Measurements from ENCODE around the gene TBC1D14.

DNA sequence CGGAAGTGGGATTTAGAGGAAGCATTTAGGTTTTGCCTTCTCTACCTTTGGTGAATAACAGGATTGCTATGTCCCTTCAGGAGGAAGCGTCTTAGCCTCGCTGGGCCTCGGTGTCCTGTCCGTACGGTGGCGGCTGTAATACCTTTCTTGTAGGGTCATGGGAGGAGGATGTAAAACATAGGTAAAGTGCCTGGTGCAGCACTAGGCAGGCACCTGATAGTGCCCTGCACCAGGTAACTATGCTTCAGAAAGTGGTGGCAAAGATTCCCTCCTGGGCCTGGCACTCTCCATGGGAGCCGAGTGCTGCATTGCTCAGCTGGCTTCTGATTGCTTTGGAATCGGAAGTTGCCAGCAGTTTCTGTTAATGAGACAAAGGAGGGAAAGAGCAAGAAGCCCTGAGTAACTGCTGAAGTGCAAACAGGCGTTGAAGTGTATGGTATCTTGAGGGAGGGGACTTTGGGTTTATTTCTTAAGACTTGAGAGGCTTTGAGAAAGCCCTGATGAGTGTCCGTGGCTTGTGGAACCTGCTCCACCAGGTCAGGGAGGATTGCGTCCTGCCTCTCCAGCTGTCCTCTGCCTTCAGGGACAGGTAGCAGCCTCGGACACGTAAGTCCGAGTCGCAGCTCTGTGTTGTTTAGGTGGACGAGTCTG lies 45.8 kb downstream of the TBC1D14 start:
- no peak for TF ChIP-seq SIN3A (IDR thresholded peaks at IDR 0.05; ENCODE audit: borderline replicate concordance, insufficient read depth, low read length)
- no peak for TF ChIP-seq POLR2AphosphoS5 (IDR thresholded peaks at IDR 0.05; ENCODE audit: low read depth, low read length)

Data from PFSK-1 (cell line).